ENCODE data around the gene RPL28. TPM values are rescaled to one million over a fixed set of nuclear protein-coding genes. Genes with fewer than 3 reads are reported as not detected.
"Not testable (repeated sequence)": the region's sequence is repeated elsewhere in the genome, so short reads cannot be mapped to it uniquely, and the experiment has no call there.

RPL28 gene
- total RNA-seq, 3 donors from 2014 or later (not counting 1 experiment from before 2014, with no cell fraction given), result 1,373 to 1,704 (median 1,679) TPM

GRCh38 chr19:55400281-55401087, 14.8 kb downstream of the RPL28 start:
- H3K9me3 Mint-ChIP-seq, result no peaks in the 10 kb centered on the region
- H3K27me3 ChIP-seq (ENCODE audit: control insufficient read depth, insufficient read depth, low read length), result no peaks in the 10 kb centered on the region
- H3K36me3 ChIP-seq (ENCODE audit: control insufficient read depth, insufficient read depth, low read length), result peaks cover 33% of the 10 kb centered on the region

GRCh38 chr19:55401390-55401789, 15.7 kb downstream of the RPL28 start:
- H3K27me3 ChIP-seq (ENCODE audit: control insufficient read depth, insufficient read depth, low read length); intact Hi-C loops (cut with micrococcal nuclease); H3K27ac Mint-ChIP-seq; H3K9me3 Mint-ChIP-seq; H3K27ac ChIP-seq (ENCODE audit: low read length); H3K27me3 Mint-ChIP-seq (ENCODE audit: low read depth in 2 of 2); H3K36me3 Mint-ChIP-seq; H3K4me3 ChIP-seq (ENCODE audit: low read length); ATAC-seq; DNase-seq; H3K4me3 Mint-ChIP-seq; H3K9me3 ChIP-seq (ENCODE audit: control insufficient read depth, insufficient read depth, low read length): not testable (repeated sequence)
- peaks cover 36% of the 10 kb centered on the region for H3K36me3 ChIP-seq (ENCODE audit: control insufficient read depth, insufficient read depth, low read length)
- H3K4me1 ChIP-seq (ENCODE audit: control insufficient read depth, insufficient read depth, low read length), result peaks cover 10% of the 10 kb centered on the region
- peaks cover 13 to 18% of the 10 kb centered on the region in 2 donors for H3K4me1 Mint-ChIP-seq
- WGBS (ENCODE audit: insufficient coverage), result 97% methylated on average over 13 of the region's 28 CpGs

More at GRCh38 chr19:55400281-55401087, 14.8 kb downstream of the RPL28 start:
- DNase-seq (no peak), ATAC-seq (peak in 1 of 3 donors; percentile 12)
- no peaks in the 10 kb centered on the region for H3K36me3 Mint-ChIP-seq
- 91% methylated on average over 14 of the region's 14 CpGs for WGBS (ENCODE audit: insufficient coverage)
- H3K4me3 Mint-ChIP-seq, result no peak overlapping the region
- H3K4me1 Mint-ChIP-seq, result peaks cover 4 to 9% of the 10 kb centered on the region in 2 donors
- intact Hi-C loops (cut with micrococcal nuclease), result no loop called here
- no peaks in the 10 kb centered on the region for H3K27me3 Mint-ChIP-seq (ENCODE audit: low read depth in 2 of 2)
- TF ChIP-seq CTCF (IDR thresholded peaks at IDR 0.05), result no peak
- Histone ChIP-seq H3K4me3 (ENCODE audit: low read length) (no peak overlapping the region), H3K4me1 (ENCODE audit: control insufficient read depth, insufficient read depth, low read length) (peaks cover 1% of the 10 kb centered on the region), H3K9me3 (ENCODE audit: control insufficient read depth, insufficient read depth, low read length) (no peaks in the 10 kb centered on the region), H3K27ac (ENCODE audit: low read length) (no peak overlapping the region)
- H3K27ac Mint-ChIP-seq, result no peak overlapping the region

GRCh38 chr19:55402509-55402908, 16.8 kb downstream of the RPL28 start:
- H3K4me3 ChIP-seq (ENCODE audit: low read length), result no peak overlapping the region
- intact Hi-C loops (cut with micrococcal nuclease), result no loop called here
- Mint-ChIP-seq H3K4me1 (peaks cover 18 to 26% of the 10 kb centered on the region in 2 donors), H3K36me3 (no peaks in the 10 kb centered on the region), H3K27ac (no peak overlapping the region), H3K9me3 (no peaks in the 10 kb centered on the region), H3K4me3 (no peak overlapping the region), H3K27me3 (ENCODE audit: low read depth in 2 of 2) (no peaks in the 10 kb centered on the region)
- no peak overlapping the region for H3K27ac ChIP-seq (ENCODE audit: low read length)
- no peaks in the 10 kb centered on the region for H3K9me3 ChIP-seq (ENCODE audit: control insufficient read depth, insufficient read depth, low read length)
- no peaks in the 10 kb centered on the region for H3K27me3 ChIP-seq (ENCODE audit: control insufficient read depth, insufficient read depth, low read length)
- WGBS (ENCODE audit: insufficient coverage), result no CpG with 5 or more reads among the region's 2 CpGs
- H3K36me3 ChIP-seq (ENCODE audit: control insufficient read depth, insufficient read depth, low read length), result peaks cover 37% of the 10 kb centered on the region
- ATAC-seq, result no peak
- DNase-seq, result no peak
- H3K4me1 ChIP-seq (ENCODE audit: control insufficient read depth, insufficient read depth, low read length), result peaks cover 18% of the 10 kb centered on the region
- TF ChIP-seq CTCF (IDR thresholded peaks at IDR 0.05), result no peak

- peak overlapping the region; percentile 62 for H3K4me3 Mint-ChIP-seq
- H3K4me3 ChIP-seq (ENCODE audit: low read length), result no peak overlapping the region
- H3K36me3 Mint-ChIP-seq, result no peaks in the 10 kb centered on the region
- no peaks in the 10 kb centered on the region for H3K27me3 ChIP-seq (ENCODE audit: control insufficient read depth, insufficient read depth, low read length)
- H3K4me1 Mint-ChIP-seq, result peaks cover 29 to 35% of the 10 kb centered on the region in 2 donors
- H3K36me3 ChIP-seq (ENCODE audit: control insufficient read depth, insufficient read depth, low read length), result peaks cover 33% of the 10 kb centered on the region
- H3K27ac ChIP-seq (ENCODE audit: low read length), result no peak overlapping the region
- no peak for ATAC-seq
- H3K27ac Mint-ChIP-seq, result peak overlapping the region; percentile 99 to 100
- peaks cover 4% of the 10 kb centered on the region for H3K9me3 ChIP-seq (ENCODE audit: control insufficient read depth, insufficient read depth, low read length)
- WGBS (ENCODE audit: insufficient coverage), result 96% methylated on average over 5 of the region's 5 CpGs
- no peaks in the 10 kb centered on the region for H3K27me3 Mint-ChIP-seq (ENCODE audit: low read depth in 2 of 2)
- intact Hi-C loops (cut with micrococcal nuclease), result no loop called here
- no peak for DNase-seq
- H3K9me3 Mint-ChIP-seq, result no peaks in the 10 kb centered on the region
- peaks cover 24% of the 10 kb centered on the region for H3K4me1 ChIP-seq (ENCODE audit: control insufficient read depth, insufficient read depth, low read length)
- no peak for TF ChIP-seq CTCF (IDR thresholded peaks at IDR 0.05)
Measured at GRCh38 chr19:55405638-55406037, 19.9 kb downstream of the RPL28 start.

Measured in natural killer cell (primary cell).